GM12878 (cell line): ENCODE results near the gene NUDT3. TPM values are rescaled to one million over a fixed set of nuclear protein-coding genes. Genes with fewer than 3 reads are reported as not detected.

Experiments used
- ASH2L ChIP-seq: fragments of 300-600, 200-600 bp; sonication (generic); IDR thresholded peaks from 2 replicates; pipeline ENCODE4 v1.6.1; 2017; ENCODE audit warnings: low read depth, mild to moderate bottlenecking, borderline replicate concordance
- BCLAF1 ChIP-seq: fragments of 450-650 bp; IDR thresholded peaks from 2 replicates; pipeline ENCODE4 v1.6.1; 2017; ENCODE audit warnings: antibody characterized with exemption, mild to moderate bottlenecking, moderate library complexity
- E2F4 ChIP-seq: IDR thresholded peaks from 2 replicates; pipeline ENCODE4 v1.6.1; 2012; ENCODE audit warnings: low read depth, low read length, improper control_type of control experiment
- EZH2 ChIP-seq: IDR thresholded peaks from 2 replicates; pipeline ENCODE4 v1.6.1; 2012; ENCODE audit warnings: low read depth, mild to moderate bottlenecking, control low read depth, inconsistent platforms, low read length, borderline replicate concordance; ENCODE audit not compliant: control insufficient read depth
- NBN ChIP-seq: fragments of 450-650 bp; IDR thresholded peaks from 2 replicates; pipeline ENCODE4 v1.6.1; 2016
- POLR2AphosphoS5 ChIP-seq: IDR thresholded peaks from 2 replicates; pipeline ENCODE4 v1.6.1; 2011; ENCODE audit warnings: mild to moderate bottlenecking, low read length, inconsistent platforms
- SIN3A ChIP-seq: IDR thresholded peaks from 2 replicates; pipeline ENCODE4 v1.6.1; 2012; ENCODE audit warnings: low read depth, low read length, improper control_type of control experiment
- TCF7 ChIP-seq: IDR thresholded peaks from 2 replicates; pipeline ENCODE4 v1.6.1; 2014; ENCODE audit warnings: antibody characterized with exemption, borderline replicate concordance
- WRNIP1 ChIP-seq: IDR thresholded peaks from 2 replicates; pipeline ENCODE4 v1.6.1; 2011; ENCODE audit warnings: low read depth, low read length, improper control_type of control experiment, borderline replicate concordance
- ZNF274 ChIP-seq: IDR thresholded peaks from one replicate; pipeline ENCODE4 v1.8.0; 2011; ENCODE audit not compliant: insufficient read length, insufficient read depth
- ZNF687 ChIP-seq: fragments of 450-650 bp; IDR thresholded peaks from 2 replicates; pipeline ENCODE4 v1.6.1; 2017; ENCODE audit warnings: mild to moderate bottlenecking, moderate library complexity
- ZZZ3 ChIP-seq: IDR thresholded peaks from 2 replicates; pipeline ENCODE4 v1.6.1; 2011; ENCODE audit warnings: low read depth; ENCODE audit not compliant: control insufficient read depth, insufficient read length
- polyA plus RNA-seq, 11 experiments: library from polyadenylated mRNA; depleted of rRNA in 4 of 11; unstranded in 6 of 11; stranded (reverse) in 5 of 11; fragments of >200 nt; fragmentation: Nextera tagmentation in 4 of 11; fragmentation: Illumina TruSeq in 1 of 11; extraction: Ambion mirVana in 4 of 11; extraction: Trizol in 1 of 11; gene quantifications; 1 replicate in 1 of 11; 2 replicates in 10 of 11; pipeline versions ENCODE4 v1.2.1 to v1.2.3, GENCODE V29; 2011 to 2016; ENCODE audit warnings: inconsistent platforms in 2 of 11, missing spikeins in 2 of 11, low read depth in 1 of 11
- total RNA-seq, 4 experiments: library from RNA; depleted of rRNA in 3 of 4; stranded (reverse); fragments of >200 nt in 3 of 4; fragmentation: Illumina TruSeq in 1 of 4; extraction: Trizol in 1 of 4; gene quantifications; 2 replicates each; pipeline versions ENCODE4 v1.2.1 to v1.2.3, GENCODE V29; 2013 to 2021
- TF ChIP-seq, protein P1 (sequence below): fragments of 150-350 bp; IDR thresholded peaks from 2 replicates; pipeline ENCODE4 v1.6.1; 2016; ENCODE audit warnings: low read depth, low read length

The NUDT3 gene
- total and polyA plus RNA-seq, 10 of the 15 experiments (the other 5 are each of a cell fraction or from before 2014, with no cell fraction given): 2.4 to 32.3 (median 25.5) TPM

- TF ChIP-seq, protein P1, sequence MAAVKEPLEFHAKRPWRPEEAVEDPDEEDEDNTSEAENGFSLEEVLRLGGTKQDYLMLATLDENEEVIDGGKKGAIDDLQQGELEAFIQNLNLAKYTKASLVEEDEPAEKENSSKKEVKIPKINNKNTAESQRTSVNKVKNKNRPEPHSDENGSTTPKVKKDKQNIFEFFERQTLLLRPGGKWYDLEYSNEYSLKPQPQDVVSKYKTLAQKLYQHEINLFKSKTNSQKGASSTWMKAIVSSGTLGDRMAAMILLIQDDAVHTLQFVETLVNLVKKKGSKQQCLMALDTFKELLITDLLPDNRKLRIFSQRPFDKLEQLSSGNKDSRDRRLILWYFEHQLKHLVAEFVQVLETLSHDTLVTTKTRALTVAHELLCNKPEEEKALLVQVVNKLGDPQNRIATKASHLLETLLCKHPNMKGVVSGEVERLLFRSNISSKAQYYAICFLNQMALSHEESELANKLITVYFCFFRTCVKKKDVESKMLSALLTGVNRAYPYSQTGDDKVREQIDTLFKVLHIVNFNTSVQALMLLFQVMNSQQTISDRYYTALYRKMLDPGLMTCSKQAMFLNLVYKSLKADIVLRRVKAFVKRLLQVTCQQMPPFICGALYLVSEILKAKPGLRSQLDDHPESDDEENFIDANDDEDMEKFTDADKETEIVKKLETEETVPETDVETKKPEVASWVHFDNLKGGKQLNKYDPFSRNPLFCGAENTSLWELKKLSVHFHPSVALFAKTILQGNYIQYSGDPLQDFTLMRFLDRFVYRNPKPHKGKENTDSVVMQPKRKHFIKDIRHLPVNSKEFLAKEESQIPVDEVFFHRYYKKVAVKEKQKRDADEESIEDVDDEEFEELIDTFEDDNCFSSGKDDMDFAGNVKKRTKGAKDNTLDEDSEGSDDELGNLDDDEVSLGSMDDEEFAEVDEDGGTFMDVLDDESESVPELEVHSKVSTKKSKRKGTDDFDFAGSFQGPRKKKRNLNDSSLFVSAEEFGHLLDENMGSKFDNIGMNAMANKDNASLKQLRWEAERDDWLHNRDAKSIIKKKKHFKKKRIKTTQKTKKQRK: no peak
- no peak for TF ChIP-seq BCLAF1
- TF ChIP-seq SIN3A: no peak; the same call in 1 of the 2 replicates
- no peak for TF ChIP-seq E2F4
- TF ChIP-seq POLR2AphosphoS5: no peak; the same call in 1 of the 2 replicates
- TF ChIP-seq ZZZ3: no peak
- no peak for TF ChIP-seq EZH2
- TF ChIP-seq NBN: peak; percentile 70
- TF ChIP-seq ZNF274: no peak
- peak; percentile 85 for TF ChIP-seq ZNF687
- no peak for TF ChIP-seq TCF7
- peak; percentile 95 for TF ChIP-seq ASH2L
- no peak for TF ChIP-seq WRNIP1
These were observed at the start of gene NUDT3 (continued) for GRCh38 chr6:34392497-34393190.
